Parathyroid adenoma (tissue), 2 donors: ENCODE measurements around the gene PPIL6.

Experiments used
- H2AFZ ChIP-seq: fragments of 300-600 bp; sonication (generic); one replicate; pipeline ENCODE4 v1.7.0; 2017; ENCODE audit warnings: antibody characterized with exemption, mild to moderate bottlenecking
- H3K27ac ChIP-seq: fragments of 300-600 bp; sonication (generic); one replicate; pipeline ENCODE4 v1.7.0; 2017
- H3K27me3 ChIP-seq: fragments of 300-600 bp; sonication (generic); one replicate; pipeline ENCODE4 v1.7.0; 2017; ENCODE audit warnings: low read length; ENCODE audit not compliant: control insufficient read depth, insufficient read depth
- H3K36me3 ChIP-seq: fragments of 300-600 bp; sonication (generic); one replicate; pipeline ENCODE4 v1.7.0; 2017; ENCODE audit warnings: low read length; ENCODE audit not compliant: control insufficient read depth, insufficient read depth
- H3K4me1 ChIP-seq: fragments of 300-600 bp; sonication (generic); one replicate; pipeline ENCODE4 v1.7.0; 2017; ENCODE audit warnings: control low read depth
- H3K4me2 ChIP-seq: fragments of 300-600 bp; sonication (generic); one replicate; pipeline ENCODE4 v1.7.0; 2017; ENCODE audit warnings: low read length
- H3K4me3 ChIP-seq: fragments of 300-600 bp; sonication (generic); one replicate; pipeline ENCODE4 v1.7.0; 2017; ENCODE audit warnings: low read depth, low read length
- H3K79me2 ChIP-seq: fragments of 300-600 bp; sonication (generic); one replicate; pipeline ENCODE4 v1.7.0; 2017; ENCODE audit warnings: control low read depth
- H3K9ac ChIP-seq: fragments of 300-600 bp; sonication (generic); one replicate; pipeline ENCODE4 v1.7.0; 2017; ENCODE audit warnings: mild to moderate bottlenecking
- H3K9me3 ChIP-seq: fragments of 300-600 bp; sonication (generic); one replicate; pipeline ENCODE4 v1.7.0; 2017; ENCODE audit warnings: low read length; ENCODE audit not compliant: control insufficient read depth
- TF ChIP-seq, protein P1 (sequence below): fragments of 300-600 bp; sonication (generic); IDR thresholded peaks from one replicate; pipeline ENCODE4 v1.7.0; 2017; ENCODE audit warnings: antibody characterized with exemption, mild to moderate bottlenecking
- donor health status: primary hyperparathyroidism.

The PPIL6 gene

DNA sequence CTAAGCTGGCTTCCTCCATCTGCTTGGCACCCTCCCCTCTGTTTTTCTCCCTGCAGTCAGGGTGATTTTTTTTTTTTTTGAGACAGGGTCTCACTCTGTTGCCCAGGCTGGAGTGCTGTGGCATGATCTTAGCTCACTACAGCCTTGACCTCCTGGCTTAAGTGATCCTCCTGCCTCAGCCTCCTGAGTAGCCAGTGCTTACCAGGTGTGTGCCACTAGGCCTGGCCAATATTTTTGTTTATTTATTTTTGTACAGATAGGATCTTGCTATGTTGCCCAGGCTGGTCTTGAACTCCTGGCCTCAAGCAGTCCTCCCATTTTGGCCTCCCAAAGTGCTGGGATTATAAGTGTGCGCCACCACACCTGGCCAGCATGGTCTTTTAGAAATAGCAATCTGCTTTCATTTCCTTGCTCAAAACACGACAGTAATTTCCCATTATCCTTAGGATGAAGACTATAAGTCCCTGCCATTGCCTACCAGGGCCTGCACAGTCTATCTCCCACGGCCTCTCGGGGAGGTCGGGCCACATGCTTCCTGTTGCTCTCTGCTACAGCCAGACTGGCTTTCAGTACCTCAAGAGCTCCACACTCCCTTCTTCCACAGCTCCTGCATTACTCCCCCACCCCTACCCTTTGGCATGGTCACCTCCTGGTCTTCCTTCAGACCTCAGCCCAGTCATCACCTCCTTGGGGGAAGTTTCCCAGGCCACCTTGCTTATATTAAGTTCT lies 47.1 kb downstream of the PPIL6 start:
- TF ChIP-seq, protein P1, sequence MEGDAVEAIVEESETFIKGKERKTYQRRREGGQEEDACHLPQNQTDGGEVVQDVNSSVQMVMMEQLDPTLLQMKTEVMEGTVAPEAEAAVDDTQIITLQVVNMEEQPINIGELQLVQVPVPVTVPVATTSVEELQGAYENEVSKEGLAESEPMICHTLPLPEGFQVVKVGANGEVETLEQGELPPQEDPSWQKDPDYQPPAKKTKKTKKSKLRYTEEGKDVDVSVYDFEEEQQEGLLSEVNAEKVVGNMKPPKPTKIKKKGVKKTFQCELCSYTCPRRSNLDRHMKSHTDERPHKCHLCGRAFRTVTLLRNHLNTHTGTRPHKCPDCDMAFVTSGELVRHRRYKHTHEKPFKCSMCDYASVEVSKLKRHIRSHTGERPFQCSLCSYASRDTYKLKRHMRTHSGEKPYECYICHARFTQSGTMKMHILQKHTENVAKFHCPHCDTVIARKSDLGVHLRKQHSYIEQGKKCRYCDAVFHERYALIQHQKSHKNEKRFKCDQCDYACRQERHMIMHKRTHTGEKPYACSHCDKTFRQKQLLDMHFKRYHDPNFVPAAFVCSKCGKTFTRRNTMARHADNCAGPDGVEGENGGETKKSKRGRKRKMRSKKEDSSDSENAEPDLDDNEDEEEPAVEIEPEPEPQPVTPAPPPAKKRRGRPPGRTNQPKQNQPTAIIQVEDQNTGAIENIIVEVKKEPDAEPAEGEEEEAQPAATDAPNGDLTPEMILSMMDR = no peak
- no peak overlapping the region for H2AFZ ChIP-seq

DNA sequence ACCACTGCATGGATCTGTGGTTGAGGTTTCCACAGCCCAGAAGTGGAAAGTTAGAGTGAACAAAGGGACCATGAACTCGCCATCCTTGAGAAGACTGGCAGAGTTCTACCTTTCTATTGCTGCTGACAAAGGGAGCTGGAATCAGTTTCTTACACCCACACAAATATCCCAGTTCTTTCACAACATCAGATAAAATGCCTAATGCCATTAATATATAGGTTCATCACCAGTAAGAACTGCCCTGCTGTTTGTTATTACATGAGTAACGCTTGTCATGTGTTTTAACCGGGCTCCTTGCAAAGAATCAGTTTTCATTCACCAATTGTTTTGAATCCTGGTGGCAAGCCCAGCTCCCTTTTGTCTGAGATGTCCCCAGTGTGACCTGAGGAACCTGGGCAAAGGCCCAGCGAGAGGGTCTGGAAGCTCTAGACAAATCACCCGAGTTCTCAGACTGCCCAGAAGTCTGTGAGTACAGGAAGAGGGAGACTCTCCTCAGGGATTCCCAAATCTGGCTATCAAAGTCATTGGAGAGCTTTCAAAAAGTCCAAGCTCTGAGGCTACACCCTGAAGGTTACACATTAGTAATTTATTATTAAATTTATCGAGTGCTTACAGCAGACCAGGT lies 50.7 kb downstream of the PPIL6 start:
- H3K79me2 ChIP-seq = no peaks in the 10 kb centered on the region
- no peaks in the 10 kb centered on the region for H3K36me3 ChIP-seq
- H3K4me2 ChIP-seq = no peak overlapping the region
- H3K9ac ChIP-seq = no peak overlapping the region
- peaks cover 34% of the 10 kb centered on the region for H3K4me1 ChIP-seq
- TF ChIP-seq, protein P1 = no peak
- H3K27me3 ChIP-seq = no peaks in the 10 kb centered on the region
- H3K4me3 ChIP-seq = peak overlapping the region; percentile 1
- H3K9me3 ChIP-seq = no peaks in the 10 kb centered on the region
- peak overlapping the region; percentile 82 for H2AFZ ChIP-seq
- peak overlapping the region; percentile 78 for H3K27ac ChIP-seq

More for the DNA sequence above, 47.1 kb downstream of the PPIL6 start:
- Histone ChIP-seq H3K27ac (no peak overlapping the region), H3K27me3 (no peaks in the 10 kb centered on the region), H3K4me3 (no peak overlapping the region), H3K36me3 (no peaks in the 10 kb centered on the region), H3K79me2 (no peaks in the 10 kb centered on the region), H3K4me1 (peaks cover 24% of the 10 kb centered on the region), H3K9ac (no peak overlapping the region), H3K4me2 (no peak overlapping the region), H3K9me3 (no peaks in the 10 kb centered on the region)

DNA sequence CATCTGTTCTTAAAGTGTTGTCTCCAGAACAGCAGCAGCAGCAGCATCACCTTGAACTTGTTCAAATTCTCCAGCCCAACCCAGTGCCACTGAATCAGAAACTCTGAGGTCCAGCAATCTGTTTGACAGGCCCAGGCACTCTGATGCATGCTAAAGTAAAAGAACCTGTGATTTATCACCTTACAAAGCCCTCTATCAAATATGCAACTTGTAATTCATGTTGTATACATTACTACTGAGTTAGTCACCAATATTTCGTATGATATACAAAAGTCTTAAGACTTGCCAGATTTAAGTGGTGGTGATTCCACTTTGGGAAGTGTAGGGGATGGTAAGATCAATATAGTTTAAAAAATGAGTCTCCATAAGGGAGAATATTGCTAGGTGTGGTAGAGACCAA lies 52.2 kb downstream of the PPIL6 start:
- TF ChIP-seq, protein P1 = no peak
- Histone ChIP-seq H3K4me3 (no peak overlapping the region), H3K9me3 (no peaks in the 10 kb centered on the region), H3K9ac (no peak overlapping the region), H2AFZ (no peak overlapping the region), H3K27me3 (no peaks in the 10 kb centered on the region), H3K4me1 (peaks cover 43% of the 10 kb centered on the region), H3K4me2 (no peak overlapping the region), H3K27ac (no peak overlapping the region), H3K79me2 (no peaks in the 10 kb centered on the region), H3K36me3 (no peaks in the 10 kb centered on the region)

DNA sequence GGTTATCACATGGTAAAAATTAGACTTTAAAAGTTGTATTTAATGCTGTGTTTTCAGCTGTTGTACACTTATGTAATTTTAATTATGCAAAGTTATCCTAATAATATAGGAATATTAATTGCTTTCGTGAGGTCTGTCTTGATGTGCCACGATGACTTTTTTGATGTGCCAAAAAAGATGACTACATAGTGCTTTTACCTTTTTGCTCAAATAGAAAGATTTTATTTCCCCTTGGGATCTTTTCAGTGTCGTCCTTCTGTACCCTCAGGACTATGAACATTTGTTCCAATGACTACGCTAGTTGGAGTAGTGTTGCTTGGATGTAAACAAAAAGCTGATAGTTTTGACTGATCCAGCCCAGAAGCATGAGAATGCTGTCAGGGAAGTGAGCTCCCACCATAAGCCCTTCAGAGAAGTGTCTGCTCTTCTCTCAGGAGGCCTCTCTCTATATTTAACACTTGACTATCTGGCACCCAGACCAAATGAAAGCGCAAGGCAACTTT lies 56.9 kb downstream of the PPIL6 start:
- no peak overlapping the region for H3K9ac ChIP-seq

More for the DNA sequence above, 56.9 kb downstream of the PPIL6 start:
- Histone ChIP-seq H3K4me1 (peaks cover 26% of the 10 kb centered on the region), H3K27ac (peak overlapping the region; percentile 99), H3K4me3 (peak overlapping the region; percentile 89), H2AFZ (peak overlapping the region; percentile 93), H3K36me3 (no peaks in the 10 kb centered on the region), H3K4me2 (peak overlapping the region; percentile 90), H3K9me3 (no peaks in the 10 kb centered on the region), H3K79me2 (peaks cover 17% of the 10 kb centered on the region), H3K27me3 (no peaks in the 10 kb centered on the region)
- TF ChIP-seq, protein P1 = no peak
